Measurements from ENCODE around the gene PCDHGA4. TPM values are rescaled to one million over a fixed set of nuclear protein-coding genes. Genes with fewer than 3 reads are reported as not detected.

PCDHGA4 gene
- total RNA-seq, 1 donor from 2014 or later = not detected

GRCh38 chr5:141397756-141398551 is 43.1 kb downstream of the PCDHGA4 start, which contains the start of gene PCDHGB5:
PCDHGB5 (plus strand) TSS chr5:141397947; CDS start chr5:141398128, 181 bp downstream.

GRCh38 chr5:141402553-141403243 is 47.9 kb downstream of the PCDHGA4 start, which contains the start of gene PCDHGA9:
PCDHGA9 (plus strand) TSS chr5:141402778; CDS start chr5:141402953, 175 bp downstream.

Other genes with a start within 250 kb of the PCDHGA4 start
- under 0.01 TPM in 1 of 2 replicates, not detected in the other for gene PCDHB4, start 233.2 kb upstream of the PCDHGA4 start, total RNA-seq
- gene PCDHB5, start 219.8 kb upstream of the PCDHGA4 start, total RNA-seq = 0.24 and 0.64 TPM in 2 replicates
- not detected in 2 replicates for gene PCDHB6, start 205.0 kb upstream of the PCDHGA4 start, total RNA-seq
- under 0.01 TPM in 1 of 2 replicates, not detected in the other for gene PCDHB7, start 182.4 kb upstream of the PCDHGA4 start, total RNA-seq
- gene PCDHB8, start 177.2 kb upstream of the PCDHGA4 start, total RNA-seq = under 0.01 TPM in 2 replicates
- gene PCDHB16, start 172.6 kb upstream of the PCDHGA4 start, total RNA-seq = under 0.01 TPM in 1 of 2 replicates, not detected in the other
- gene PCDHB9, start 167.9 kb upstream of the PCDHGA4 start, total RNA-seq = under 0.01 TPM in 1 of 2 replicates, not detected in the other
- under 0.01 and 0.21 TPM in 2 replicates for gene PCDHB10, start 162.7 kb upstream of the PCDHGA4 start, total RNA-seq
- 0.24 and 0.43 TPM in 2 replicates for gene PCDHB11, start 155.4 kb upstream of the PCDHGA4 start, total RNA-seq
- gene PCDHB12, start 146.3 kb upstream of the PCDHGA4 start, total RNA-seq = under 0.01 TPM in 1 of 2 replicates, not detected in the other
- 0.24 TPM in 1 of 2 replicates, not detected in the other for gene PCDHB13, start 141.1 kb upstream of the PCDHGA4 start, total RNA-seq
- gene PCDHB14, start 131.7 kb upstream of the PCDHGA4 start, total RNA-seq = 0.24 and 0.43 TPM in 2 replicates
- gene PCDHB15, start 109.6 kb upstream of the PCDHGA4 start, total RNA-seq = 0.21 and 0.24 TPM in 2 replicates
- not detected in 2 replicates for gene SLC25A2, start 51.0 kb upstream of the PCDHGA4 start, total RNA-seq
- 30.1 and 32.8 TPM in 2 replicates for gene TAF7, start 34.2 kb upstream of the PCDHGA4 start, total RNA-seq
- gene PCDHGA1, start 24.5 kb upstream of the PCDHGA4 start, total RNA-seq = under 0.01 TPM in 1 of 2 replicates, not detected in the other
- 0.21 and 0.48 TPM in 2 replicates for gene PCDHGA2, start 16.3 kb upstream of the PCDHGA4 start, total RNA-seq
- under 0.01 and 0.21 TPM in 2 replicates for gene PCDHGA3, start 11.2 kb upstream of the PCDHGA4 start, total RNA-seq
- 0.21 and 0.24 TPM in 2 replicates for gene PCDHGB1, start 4.9 kb upstream of the PCDHGA4 start, total RNA-seq
- gene PCDHGB2, start 5.0 kb downstream of the PCDHGA4 start, total RNA-seq = under 0.01 TPM in 1 of 2 replicates, not detected in the other
- 0.24 TPM in 1 of 2 replicates, not detected in the other for gene PCDHGA5, start 9.1 kb downstream of the PCDHGA4 start, total RNA-seq
- gene PCDHGB3, start 15.2 kb downstream of the PCDHGA4 start, total RNA-seq = 0.24 and 0.43 TPM in 2 replicates
- under 0.01 and 0.24 TPM in 2 replicates for gene PCDHGA6, start 18.9 kb downstream of the PCDHGA4 start, total RNA-seq
- gene PCDHGA7, start 27.7 kb downstream of the PCDHGA4 start, total RNA-seq = 0.21 and 0.24 TPM in 2 replicates
- gene PCDHGB4, start 32.7 kb downstream of the PCDHGA4 start, total RNA-seq = 0.64 and 5.3 TPM in 2 replicates
- 0.21 and 0.48 TPM in 2 replicates for gene PCDHGA8, start 37.6 kb downstream of the PCDHGA4 start, total RNA-seq
- gene PCDHGB5, start 42.9 kb downstream of the PCDHGA4 start, total RNA-seq = 2.6 and 4.6 TPM in 2 replicates
- gene PCDHGA9, start 47.8 kb downstream of the PCDHGA4 start, total RNA-seq = 0.72 and 0.85 TPM in 2 replicates
- gene PCDHGB6, start 53.0 kb downstream of the PCDHGA4 start, total RNA-seq = 0.48 and 0.64 TPM in 2 replicates
- gene PCDHGA10, start 58.0 kb downstream of the PCDHGA4 start, total RNA-seq = 2.2 and 4.3 TPM in 2 replicates
- gene PCDHGB7, start 62.7 kb downstream of the PCDHGA4 start, total RNA-seq = 1.1 and 3.4 TPM in 2 replicates
- 2.2 and 2.6 TPM in 2 replicates for gene PCDHGA11, start 66.0 kb downstream of the PCDHGA4 start, total RNA-seq
- gene PCDHGA12, start 75.5 kb downstream of the PCDHGA4 start, total RNA-seq = 1.7 and 3.9 TPM in 2 replicates
- gene PCDHGC3, start 120.9 kb downstream of the PCDHGA4 start, total RNA-seq = 20.0 and 20.2 TPM in 2 replicates
- under 0.01 and 0.48 TPM in 2 replicates for gene PCDHGC4, start 130.0 kb downstream of the PCDHGA4 start, total RNA-seq
- gene PCDHGC5, start 134.1 kb downstream of the PCDHGA4 start, total RNA-seq = 0.21 and 1.2 TPM in 2 replicates